GM23338 (cell line): Measurements from ENCODE around the gene NPAS3. TPM values are rescaled to one million over a fixed set of nuclear protein-coding genes. Genes with fewer than 3 reads are reported as not detected.

Experiments used
- ATAC-seq: fragments of 200-7000 bp; cut with Tn5 transposase; 3 replicates; pipeline ENCODE4 v1.9.1; 2020
- DNase-seq: peaks from one replicate; pipeline ENCODE4 v3.0.0-alpha.2; 2015; ENCODE audit warnings: low spot score
- H2AFZ ChIP-seq: fragments of 200-600 bp; sonication (generic); 2 replicates; pipeline ENCODE4 v1.8.0; 2016; ENCODE audit warnings: antibody characterized with exemption, mild to moderate bottlenecking, moderate library complexity
- H3F3A ChIP-seq: fragments of 200-600 bp; sonication (generic); replicated peaks from 2 replicates; pipeline ENCODE4 v1.8.0; 2017; ENCODE audit warnings: antibody characterized with exemption, mixed run types, low read depth
- H3K27ac ChIP-seq: fragments of 200-600 bp; sonication (generic); 2 replicates; pipeline ENCODE4 v1.6.1; 2016; ENCODE audit warnings: low read depth
- H3K27me3 ChIP-seq: fragments of 200-600 bp; sonication (generic); 2 replicates; pipeline ENCODE4 v1.8.0; 2016; ENCODE audit warnings: mild to moderate bottlenecking, mixed run types, moderate library complexity; ENCODE audit not compliant: insufficient read depth
- H3K36me3 ChIP-seq: fragments of 200-600 bp; sonication (generic); 2 replicates; pipeline ENCODE4 v1.8.0; 2016; ENCODE audit warnings: mild to moderate bottlenecking; ENCODE audit not compliant: insufficient read depth
- H3K4me1 ChIP-seq: fragments of 200-600 bp; sonication (generic); 2 replicates; pipeline ENCODE4 v1.8.0; 2016; ENCODE audit warnings: mild to moderate bottlenecking, moderate library complexity; ENCODE audit not compliant: insufficient read depth
- H3K4me2 ChIP-seq: fragments of 200-600 bp; sonication (generic); 2 replicates; pipeline ENCODE4 v1.7.1; 2017; ENCODE audit warnings: mixed run types
- H3K4me3 ChIP-seq: fragments of 200-600 bp; sonication (generic); 2 replicates; pipeline ENCODE4 v1.6.1; 2016; ENCODE audit warnings: mixed run types
- H3K79me2 ChIP-seq: fragments of 200-600 bp; sonication (generic); replicated peaks from 2 replicates; pipeline ENCODE4 v1.8.0; 2017; ENCODE audit warnings: mild to moderate bottlenecking; ENCODE audit not compliant: insufficient read depth
- H3K9me2 ChIP-seq: fragments of 200-600 bp; sonication (generic); 2 replicates; pipeline ENCODE4 v1.8.0; 2017; ENCODE audit not compliant: insufficient read depth
- H4K20me1 ChIP-seq: fragments of 200-600 bp; sonication (generic); replicated peaks from 2 replicates; pipeline ENCODE4 v1.8.0; 2017; ENCODE audit warnings: mild to moderate bottlenecking; ENCODE audit not compliant: insufficient read depth
- H3K27ac Mint-ChIP-seq: 2 replicates; pipeline ENCODE4 v1.8.0; 2020; ENCODE audit warnings: inconsistent platforms, mild to moderate bottlenecking, moderate library complexity, mixed read lengths
- H3K27me3 Mint-ChIP-seq: 3 replicates; pipeline ENCODE4 v1.8.0; 2022; ENCODE audit warnings: low read depth, mild to moderate bottlenecking, moderate library complexity, mixed read lengths, inconsistent platforms; ENCODE audit not compliant: insufficient read depth, poor library complexity
- H3K36me3 Mint-ChIP-seq: 3 replicates; pipeline ENCODE4 v1.8.0; 2021; ENCODE audit warnings: low read depth, mild to moderate bottlenecking, inconsistent platforms, moderate library complexity, mixed read lengths
- H3K4me1 Mint-ChIP-seq: 3 replicates; pipeline ENCODE4 v1.8.0; 2020; ENCODE audit warnings: mild to moderate bottlenecking, inconsistent platforms, mixed read lengths
- H3K4me3 Mint-ChIP-seq: 3 replicates; pipeline ENCODE4 v1.8.0; 2021; ENCODE audit warnings: moderate library complexity, mild to moderate bottlenecking, inconsistent platforms, mixed read lengths
- H3K9me3 Mint-ChIP-seq: 3 replicates; pipeline ENCODE4 v1.8.0; 2020; ENCODE audit warnings: moderate library complexity, mild to moderate bottlenecking, inconsistent platforms, mixed read lengths
- CREB1 ChIP-seq: fragments of 250-450 bp; sonication (Bioruptor Pico); IDR thresholded peaks from 2 replicates; pipeline ENCODE4 v1.5.0; 2020; ENCODE audit warnings: low read depth, mild to moderate bottlenecking, moderate library complexity
- EZH2 ChIP-seq: fragments of 200-600 bp; sonication (generic); IDR thresholded peaks from one replicate; pipeline ENCODE4 v1.8.0; 2017; ENCODE audit warnings: antibody characterized with exemption, mild to moderate bottlenecking, low read depth; ENCODE audit not compliant: unreplicated experiment
- EZH2phosphoT487 ChIP-seq: fragments of 200-600 bp; sonication (generic); IDR thresholded peaks from one replicate; pipeline ENCODE4 v1.8.1; 2018; ENCODE audit warnings: antibody characterized with exemption; ENCODE audit not compliant: unreplicated experiment
- JUNB ChIP-seq: IDR thresholded peaks from one replicate; pipeline ENCODE4 v1.6.1; 2016; ENCODE audit warnings: antibody characterized with exemption; ENCODE audit not compliant: unreplicated experiment
- NANOG ChIP-seq: IDR thresholded peaks from 2 replicates; pipeline ENCODE4 v1.6.1; 2016; ENCODE audit warnings: antibody characterized with exemption, borderline replicate concordance
- POLR2AphosphoS5 ChIP-seq: IDR thresholded peaks from 2 replicates; pipeline ENCODE4 v1.6.1; 2016; ENCODE audit warnings: antibody characterized with exemption, low read depth
- STAT1 ChIP-seq: IDR thresholded peaks from one replicate; pipeline ENCODE4 v1.6.1; 2016; ENCODE audit warnings: antibody characterized with exemption; ENCODE audit not compliant: unreplicated experiment
- ZNF114 ChIP-seq: fragments of 250-450 bp; sonication (Bioruptor Pico); IDR thresholded peaks from 2 replicates; pipeline ENCODE4 v1.5.0; 2020; ENCODE audit warnings: mild to moderate bottlenecking, moderate library complexity
- ZNF331 ChIP-seq: fragments of 250-450 bp; sonication (Bioruptor Pico); IDR thresholded peaks from 2 replicates; pipeline ENCODE4 v1.5.0; 2020; ENCODE audit warnings: low read depth, mild to moderate bottlenecking, moderate library complexity
- ZNF462 ChIP-seq: fragments of 250-450 bp; sonication (Bioruptor Pico); IDR thresholded peaks from 2 replicates; pipeline ENCODE4 v1.5.0; 2020; ENCODE audit warnings: mild to moderate bottlenecking, moderate library complexity
- polyA plus RNA-seq: library from polyadenylated mRNA; unstranded; fragments of >200 nt; fragmentation: Nextera tagmentation; extraction: Ambion mirVana; gene quantifications from 2 replicates; pipeline ENCODE4 v1.2.1, GENCODE V29; 2016
- total RNA-seq: library from RNA; depleted of rRNA; stranded (reverse); fragments of >200 nt; shearing (Covaris generic); gene quantifications from 2 replicates; pipeline ENCODE4 v1.2.3, GENCODE V29; 2014
- TF ChIP-seq, protein P1 (sequence below), 2 experiments: fragments of 200-600 bp in 1 of 2; sonication (generic) in 1 of 2; conservative IDR thresholded peaks; 2 replicates each; pipeline versions ENCODE4 v1.5.1 to v1.6.1; 2016 to 2017; ENCODE audit warnings: antibody characterized with exemption in 2 of 2, low read depth in 2 of 2, mild to moderate bottlenecking in 2 of 2, moderate library complexity in 1 of 2
- TF ChIP-seq, protein P2 (sequence below): IDR thresholded peaks from 2 replicates; pipeline ENCODE4 v1.6.1; 2016; ENCODE audit warnings: antibody characterized with exemption
- TF ChIP-seq, protein P3 (sequence below): IDR thresholded peaks from one replicate; pipeline ENCODE4 v1.6.1; 2018; ENCODE audit warnings: antibody characterized with exemption; ENCODE audit not compliant: unreplicated experiment

Gene NPAS3
- total and polyA plus RNA-seq, 2 experiments from 2014 or later, result 0.17 to 0.19 TPM

DNA sequence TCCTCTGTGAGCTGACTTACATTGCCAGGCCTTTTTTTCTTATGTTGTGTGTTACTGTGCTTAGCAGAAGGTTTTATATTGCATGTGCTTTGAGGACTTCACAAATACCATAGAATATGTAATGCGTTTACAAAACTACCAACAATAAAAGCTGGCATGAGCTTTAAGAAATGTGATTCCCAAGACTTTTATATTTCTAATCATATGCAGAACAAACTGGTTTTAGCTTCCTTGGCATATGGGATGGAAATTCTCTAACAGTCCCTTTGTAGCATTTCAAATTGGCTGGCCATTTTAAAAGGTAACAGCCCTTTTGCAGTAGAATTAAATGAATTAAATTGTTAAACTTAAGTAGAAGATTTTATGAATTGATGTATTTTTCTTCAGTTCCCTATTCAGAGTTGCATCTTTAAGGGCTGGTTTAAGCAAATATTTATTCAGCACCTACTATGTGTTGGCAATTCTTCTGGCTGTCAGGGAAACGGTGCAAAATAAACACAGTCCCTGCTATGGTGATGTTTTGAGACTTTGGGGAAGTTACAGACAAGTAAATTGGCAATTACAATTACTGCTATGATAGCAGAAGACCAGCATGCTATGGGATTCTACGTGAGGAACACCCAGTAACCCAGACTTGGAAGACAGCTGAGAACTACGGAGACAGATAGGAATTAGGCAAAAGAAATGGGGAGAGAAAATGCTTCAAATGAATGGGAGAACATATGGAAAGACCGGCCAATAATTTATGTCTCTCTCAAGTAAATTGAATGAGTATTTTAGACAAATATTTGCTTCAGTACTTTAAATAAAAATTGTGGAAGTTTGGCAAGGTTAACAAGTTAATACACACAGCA is 565.8 kb downstream of the NPAS3 start:
- H3K27ac Mint-ChIP-seq, result no peak overlapping the region
- no peak for DNase-seq
- H3K9me3 Mint-ChIP-seq, result no peaks in the 10 kb centered on the region
- no peak for TF ChIP-seq ZNF331
- no peak for TF ChIP-seq POLR2AphosphoS5
- TF ChIP-seq, protein P1, sequence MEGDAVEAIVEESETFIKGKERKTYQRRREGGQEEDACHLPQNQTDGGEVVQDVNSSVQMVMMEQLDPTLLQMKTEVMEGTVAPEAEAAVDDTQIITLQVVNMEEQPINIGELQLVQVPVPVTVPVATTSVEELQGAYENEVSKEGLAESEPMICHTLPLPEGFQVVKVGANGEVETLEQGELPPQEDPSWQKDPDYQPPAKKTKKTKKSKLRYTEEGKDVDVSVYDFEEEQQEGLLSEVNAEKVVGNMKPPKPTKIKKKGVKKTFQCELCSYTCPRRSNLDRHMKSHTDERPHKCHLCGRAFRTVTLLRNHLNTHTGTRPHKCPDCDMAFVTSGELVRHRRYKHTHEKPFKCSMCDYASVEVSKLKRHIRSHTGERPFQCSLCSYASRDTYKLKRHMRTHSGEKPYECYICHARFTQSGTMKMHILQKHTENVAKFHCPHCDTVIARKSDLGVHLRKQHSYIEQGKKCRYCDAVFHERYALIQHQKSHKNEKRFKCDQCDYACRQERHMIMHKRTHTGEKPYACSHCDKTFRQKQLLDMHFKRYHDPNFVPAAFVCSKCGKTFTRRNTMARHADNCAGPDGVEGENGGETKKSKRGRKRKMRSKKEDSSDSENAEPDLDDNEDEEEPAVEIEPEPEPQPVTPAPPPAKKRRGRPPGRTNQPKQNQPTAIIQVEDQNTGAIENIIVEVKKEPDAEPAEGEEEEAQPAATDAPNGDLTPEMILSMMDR (conservative IDR thresholded peaks at IDR 0.05; ENCODE audit: low read depth in 2 of 2), result no peak
- TF ChIP-seq STAT1, result no peak
- no peak for TF ChIP-seq NANOG
- no peak for TF ChIP-seq EZH2phosphoT487
- TF ChIP-seq EZH2, result no peak
- TF ChIP-seq, protein P2, sequence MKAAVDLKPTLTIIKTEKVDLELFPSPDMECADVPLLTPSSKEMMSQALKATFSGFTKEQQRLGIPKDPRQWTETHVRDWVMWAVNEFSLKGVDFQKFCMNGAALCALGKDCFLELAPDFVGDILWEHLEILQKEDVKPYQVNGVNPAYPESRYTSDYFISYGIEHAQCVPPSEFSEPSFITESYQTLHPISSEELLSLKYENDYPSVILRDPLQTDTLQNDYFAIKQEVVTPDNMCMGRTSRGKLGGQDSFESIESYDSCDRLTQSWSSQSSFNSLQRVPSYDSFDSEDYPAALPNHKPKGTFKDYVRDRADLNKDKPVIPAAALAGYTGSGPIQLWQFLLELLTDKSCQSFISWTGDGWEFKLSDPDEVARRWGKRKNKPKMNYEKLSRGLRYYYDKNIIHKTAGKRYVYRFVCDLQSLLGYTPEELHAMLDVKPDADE, result no peak
- no peak for TF ChIP-seq CREB1 (CRISPR knock-in tag)
- TF ChIP-seq, protein P3, sequence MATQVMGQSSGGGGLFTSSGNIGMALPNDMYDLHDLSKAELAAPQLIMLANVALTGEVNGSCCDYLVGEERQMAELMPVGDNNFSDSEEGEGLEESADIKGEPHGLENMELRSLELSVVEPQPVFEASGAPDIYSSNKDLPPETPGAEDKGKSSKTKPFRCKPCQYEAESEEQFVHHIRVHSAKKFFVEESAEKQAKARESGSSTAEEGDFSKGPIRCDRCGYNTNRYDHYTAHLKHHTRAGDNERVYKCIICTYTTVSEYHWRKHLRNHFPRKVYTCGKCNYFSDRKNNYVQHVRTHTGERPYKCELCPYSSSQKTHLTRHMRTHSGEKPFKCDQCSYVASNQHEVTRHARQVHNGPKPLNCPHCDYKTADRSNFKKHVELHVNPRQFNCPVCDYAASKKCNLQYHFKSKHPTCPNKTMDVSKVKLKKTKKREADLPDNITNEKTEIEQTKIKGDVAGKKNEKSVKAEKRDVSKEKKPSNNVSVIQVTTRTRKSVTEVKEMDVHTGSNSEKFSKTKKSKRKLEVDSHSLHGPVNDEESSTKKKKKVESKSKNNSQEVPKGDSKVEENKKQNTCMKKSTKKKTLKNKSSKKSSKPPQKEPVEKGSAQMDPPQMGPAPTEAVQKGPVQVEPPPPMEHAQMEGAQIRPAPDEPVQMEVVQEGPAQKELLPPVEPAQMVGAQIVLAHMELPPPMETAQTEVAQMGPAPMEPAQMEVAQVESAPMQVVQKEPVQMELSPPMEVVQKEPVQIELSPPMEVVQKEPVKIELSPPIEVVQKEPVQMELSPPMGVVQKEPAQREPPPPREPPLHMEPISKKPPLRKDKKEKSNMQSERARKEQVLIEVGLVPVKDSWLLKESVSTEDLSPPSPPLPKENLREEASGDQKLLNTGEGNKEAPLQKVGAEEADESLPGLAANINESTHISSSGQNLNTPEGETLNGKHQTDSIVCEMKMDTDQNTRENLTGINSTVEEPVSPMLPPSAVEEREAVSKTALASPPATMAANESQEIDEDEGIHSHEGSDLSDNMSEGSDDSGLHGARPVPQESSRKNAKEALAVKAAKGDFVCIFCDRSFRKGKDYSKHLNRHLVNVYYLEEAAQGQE, result no peak
- no peak for TF ChIP-seq ZNF114 (CRISPR knock-in tag)
- TF ChIP-seq JUNB, result no peak
- TF ChIP-seq ZNF462 (CRISPR knock-in tag), result no peak
- H3K4me2 ChIP-seq, result no peak overlapping the region
- H3K27ac ChIP-seq, result no peak overlapping the region
- no peak overlapping the region for H3K4me3 Mint-ChIP-seq
- H3K36me3 Mint-ChIP-seq, result no peaks in the 10 kb centered on the region
- H4K20me1 ChIP-seq, result no peaks in the 10 kb centered on the region
- no peaks in the 10 kb centered on the region for H3F3A ChIP-seq
- H3K9me2 ChIP-seq, result no peaks in the 10 kb centered on the region
- no peak for ATAC-seq
- H3K4me3 ChIP-seq, result no peak overlapping the region
- H3K4me1 ChIP-seq, result no peaks in the 10 kb centered on the region
- no peaks in the 10 kb centered on the region for H3K36me3 ChIP-seq
- H3K79me2 ChIP-seq, result no peaks in the 10 kb centered on the region
- H2AFZ ChIP-seq, result no peak overlapping the region
- H3K27me3 ChIP-seq, result no peaks in the 10 kb centered on the region
- no peaks in the 10 kb centered on the region for H3K27me3 Mint-ChIP-seq
- H3K4me1 Mint-ChIP-seq, result no peaks in the 10 kb centered on the region
